Activated CD4-positive, alpha-beta T cell treated with anti-CD3 and anti-CD28 coated beads for 48 hours (primary cell): Measurements from ENCODE around the gene HOXA5.

Source experiments
- DNase-seq: peaks from one replicate; pipeline ENCODE4 v3.0.0-alpha.2; 2020

HOXA5 gene

DNA sequence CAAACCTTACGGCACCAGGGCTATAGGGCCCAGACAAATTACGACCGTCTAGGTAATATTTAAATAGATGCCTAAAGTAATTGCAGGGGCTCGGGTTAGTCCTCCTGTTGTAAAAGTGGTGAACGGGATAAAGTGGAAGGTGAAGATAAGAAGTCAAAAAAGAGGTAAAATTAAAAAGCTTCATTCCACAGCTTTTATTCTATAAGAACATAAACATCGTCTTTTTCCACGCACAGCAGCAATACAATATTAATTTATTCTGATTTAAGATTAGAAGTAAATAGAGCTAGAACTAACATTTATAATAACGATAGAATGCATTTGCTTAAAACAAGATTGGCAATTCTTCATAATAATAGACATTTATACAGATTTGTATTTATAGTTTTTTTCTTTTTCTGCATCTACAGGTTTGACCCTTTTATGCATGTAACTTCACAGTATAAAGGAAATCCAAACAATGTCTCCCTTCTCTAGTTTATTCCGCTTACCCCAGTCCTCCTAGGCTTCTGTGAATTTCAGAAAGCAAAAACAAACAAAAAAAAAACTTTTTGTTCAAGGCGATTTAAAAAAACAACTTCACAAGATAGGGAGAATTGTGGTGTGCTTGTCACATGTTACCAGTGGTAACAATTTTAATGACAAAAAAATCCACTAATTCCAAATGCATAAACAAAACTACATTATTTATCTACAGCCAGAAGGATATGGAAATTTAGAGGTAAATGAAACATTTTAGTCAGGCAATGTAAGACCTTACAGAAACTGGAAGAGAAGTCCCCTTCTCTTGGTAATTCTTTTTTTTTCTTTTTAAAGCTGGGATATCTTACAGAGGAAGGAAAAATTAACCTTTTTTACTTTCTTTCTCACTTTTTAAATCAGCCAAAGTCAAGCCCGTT, 27.2 kb upstream of the HOXA5 start:
- no peak for DNase-seq

DNA sequence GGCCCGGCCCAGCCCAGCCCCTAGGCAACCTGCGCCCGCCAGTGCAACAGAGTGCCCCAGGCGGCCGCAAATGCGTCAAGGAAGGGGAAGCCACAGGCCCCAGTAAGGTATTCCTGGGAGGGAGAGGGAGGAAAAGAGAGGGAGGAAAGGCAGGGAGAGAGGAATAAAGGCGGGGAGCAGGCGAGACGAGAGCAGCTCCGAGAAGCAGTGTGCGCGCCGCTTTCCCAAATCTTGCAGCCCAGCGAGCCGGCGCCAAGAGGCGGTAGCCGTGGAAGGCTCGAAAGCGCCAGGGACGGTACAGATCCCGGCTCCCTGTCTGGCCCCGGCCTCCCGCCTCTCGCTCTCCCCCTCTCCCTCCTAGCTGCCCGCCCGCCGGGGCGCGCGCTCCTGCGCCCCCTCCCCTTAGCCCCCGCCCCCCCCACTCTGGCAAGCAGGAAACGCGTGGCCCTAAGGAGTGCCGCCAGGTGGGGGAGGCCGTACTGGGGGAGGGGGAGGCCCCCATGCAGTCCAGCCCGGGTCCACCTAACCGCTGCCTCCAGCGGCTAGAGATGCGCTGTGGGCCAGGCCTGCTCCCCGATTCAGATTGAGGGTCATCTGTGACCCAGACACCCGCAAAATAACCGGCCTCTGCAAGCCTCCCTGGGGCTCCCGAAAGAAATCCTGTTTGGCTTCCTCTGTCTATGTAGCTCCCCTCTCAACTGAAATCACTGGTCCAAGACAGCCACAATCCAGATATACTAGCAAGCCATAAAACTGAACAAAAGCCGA, 26.4 kb upstream of the HOXA5 start:
- no peak for DNase-seq

DNA sequence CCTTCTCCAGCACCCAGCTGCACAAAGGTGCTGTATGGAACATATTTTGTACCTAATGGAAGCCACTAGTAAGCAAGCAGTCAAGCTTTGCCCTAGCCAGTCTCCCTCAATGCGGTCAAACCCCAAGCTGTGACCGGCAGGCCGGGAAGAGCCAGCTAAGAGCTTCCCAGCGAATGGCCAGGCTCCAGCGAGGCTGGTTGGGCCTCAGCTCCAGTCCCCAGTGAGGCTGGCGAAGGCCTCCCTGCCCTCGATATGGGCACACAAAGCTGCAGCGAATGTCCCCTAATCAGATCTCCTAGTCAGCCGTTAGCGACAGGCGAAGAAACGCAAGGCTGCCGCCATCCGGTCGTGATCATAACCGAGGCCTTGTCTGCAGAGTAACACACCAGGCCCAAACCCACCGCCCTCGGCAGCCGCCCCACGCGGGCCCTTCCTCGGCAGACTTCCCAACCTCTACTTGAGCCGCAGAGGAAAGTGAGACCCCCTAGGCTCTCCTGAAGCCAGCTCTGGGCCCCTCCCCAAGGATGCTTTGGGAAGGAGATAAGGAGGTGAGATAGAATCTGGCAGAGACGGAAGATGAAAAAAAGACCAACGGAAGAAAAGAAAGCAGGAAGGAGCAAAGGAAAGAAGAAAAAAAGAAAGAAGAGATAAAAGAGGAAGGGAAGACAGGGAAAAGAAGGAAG, 24.9 kb upstream of the HOXA5 start:
- peak; percentile 62 for DNase-seq

DNA sequence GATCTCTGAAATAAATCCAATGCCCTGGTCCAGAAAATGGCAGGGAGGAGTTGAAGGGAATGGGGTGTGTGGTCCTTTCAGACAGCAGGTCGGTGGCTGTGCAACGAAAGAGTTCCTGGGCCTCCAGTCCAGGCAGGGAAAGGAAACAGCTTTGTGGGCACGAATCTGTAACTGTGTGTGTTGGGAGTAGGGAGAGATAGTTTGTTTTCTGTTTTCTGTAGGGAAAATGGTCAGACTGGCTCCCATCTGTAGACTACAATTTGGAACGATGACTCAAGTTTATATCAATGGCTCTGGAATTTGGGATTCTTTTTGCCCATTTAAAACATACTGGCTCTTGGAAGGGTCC, 24.4 kb upstream of the HOXA5 start:
- no peak for DNase-seq

DNA sequence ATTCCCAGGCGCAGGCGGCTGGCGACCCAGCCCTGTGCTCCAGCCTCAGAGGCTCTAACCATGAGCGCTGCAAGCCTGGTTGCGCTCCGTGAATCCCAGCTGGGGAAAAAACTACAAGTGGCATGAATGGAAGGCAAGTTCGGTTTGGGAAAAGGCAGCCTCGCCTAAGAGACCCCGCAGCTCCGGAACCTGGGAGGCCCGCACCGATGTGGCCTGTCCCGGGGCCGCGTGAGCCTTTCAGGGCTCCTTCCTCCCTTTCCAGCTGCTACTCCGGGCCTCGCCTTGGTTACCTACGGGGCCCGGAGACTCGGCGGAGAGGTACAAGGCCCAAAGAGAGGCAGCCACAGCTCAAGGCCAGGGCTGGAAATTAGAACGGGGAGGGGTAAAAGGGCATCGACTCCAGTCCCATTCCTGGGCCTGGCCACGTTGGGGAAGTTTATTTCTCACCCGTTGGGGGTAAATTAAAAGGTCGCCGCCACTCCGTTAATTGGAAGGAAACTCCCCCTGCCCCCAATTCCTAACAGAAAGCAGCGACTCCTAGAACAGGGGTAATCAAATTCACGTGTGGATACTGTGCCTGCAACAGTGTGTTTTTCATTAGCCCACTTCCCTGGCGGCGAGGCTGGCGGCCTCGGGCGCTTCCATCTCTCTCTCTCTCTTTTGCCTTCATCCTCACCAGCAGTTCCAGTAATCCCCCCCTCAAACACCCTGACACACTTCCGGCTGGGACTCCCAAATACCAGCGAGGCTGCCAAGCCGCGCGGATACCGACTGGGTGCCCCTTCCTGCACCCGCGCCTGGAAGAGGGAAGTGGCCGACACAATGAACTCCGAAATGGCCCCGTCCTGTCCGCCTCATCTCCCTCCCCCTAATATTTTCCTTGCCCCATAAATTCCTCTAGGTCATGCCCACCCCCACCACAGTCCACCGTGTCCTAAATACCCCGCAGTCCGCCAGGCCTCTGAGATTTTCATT, 23.3 kb upstream of the HOXA5 start:
- no peak for DNase-seq

DNA sequence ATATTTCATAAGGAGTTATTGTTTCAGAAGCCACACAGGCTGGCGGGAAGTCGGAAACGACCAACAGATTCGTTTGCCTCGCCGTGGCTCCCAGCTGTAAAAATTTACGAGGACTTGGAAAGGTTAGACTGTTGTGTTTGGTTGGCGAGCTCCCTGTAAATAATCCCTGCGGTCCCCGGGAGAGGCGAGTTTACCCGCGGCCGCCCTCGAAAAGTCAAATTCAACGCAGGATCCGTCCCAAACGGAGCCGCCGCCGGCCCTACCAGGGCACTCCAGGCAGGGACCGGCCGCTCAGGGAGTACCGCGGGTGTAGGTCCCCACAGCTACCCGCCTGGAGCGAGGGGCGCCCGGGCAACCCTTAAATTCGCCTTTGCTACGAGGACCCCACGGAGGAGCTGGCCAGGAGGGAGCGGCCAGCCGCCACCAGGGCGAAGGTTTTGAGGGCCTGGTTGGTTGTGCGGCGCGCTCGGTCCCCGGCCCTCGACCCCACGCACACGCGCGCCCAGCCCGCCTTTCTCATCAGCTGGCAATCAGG, 22.6 kb upstream of the HOXA5 start:
- DNase-seq: no peak

DNA sequence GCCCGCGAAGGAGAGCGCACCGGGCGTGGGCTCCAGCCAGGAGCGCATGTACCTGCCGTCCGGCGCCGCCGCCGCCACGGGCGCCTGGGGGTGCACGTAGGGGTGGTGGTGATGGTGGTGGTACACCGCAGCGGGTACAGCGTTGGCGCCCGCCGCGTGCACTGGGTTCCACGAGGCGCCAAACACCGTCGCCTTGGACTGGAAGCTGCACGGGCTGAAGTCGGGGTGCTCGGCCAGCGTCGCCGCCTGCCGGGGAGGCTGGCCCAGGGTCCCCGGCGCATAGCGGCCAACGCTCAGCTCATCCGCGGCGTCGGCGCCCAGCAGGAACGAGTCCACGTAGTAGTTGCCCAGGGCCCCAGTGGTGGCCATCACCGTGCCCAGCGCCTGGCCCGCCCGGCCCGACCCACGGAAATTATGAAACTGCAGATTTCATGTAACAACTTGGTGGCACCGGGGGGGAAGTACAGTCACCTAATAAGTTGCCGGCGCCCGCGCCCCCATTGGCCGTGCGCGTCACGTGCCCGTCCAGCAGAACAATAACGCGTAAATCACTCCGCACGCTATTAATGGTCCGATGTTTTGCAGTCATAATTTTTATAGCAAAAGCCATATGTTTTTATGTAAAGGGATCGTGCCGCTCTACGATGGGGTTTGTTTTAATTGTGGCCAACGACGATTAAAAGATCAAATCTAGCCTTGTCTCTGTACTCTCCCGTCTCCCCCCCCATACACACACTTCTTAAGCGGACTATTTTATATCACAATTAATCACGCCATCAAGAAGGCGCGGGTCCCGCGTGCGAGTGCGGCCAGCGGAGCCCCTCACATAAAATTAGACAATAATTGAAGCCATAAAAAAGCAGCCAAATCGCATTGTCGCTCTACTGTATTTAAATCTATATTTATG, 21.9 kb upstream of the HOXA5 start, which contains the start of gene HOXA9:
Gene HOXA9 (minus strand): TSS at position 449 of the 907 bp plus-strand sequence. CDS start 80 bp downstream, at position 369.
- DNase-seq: no peak

DNA sequence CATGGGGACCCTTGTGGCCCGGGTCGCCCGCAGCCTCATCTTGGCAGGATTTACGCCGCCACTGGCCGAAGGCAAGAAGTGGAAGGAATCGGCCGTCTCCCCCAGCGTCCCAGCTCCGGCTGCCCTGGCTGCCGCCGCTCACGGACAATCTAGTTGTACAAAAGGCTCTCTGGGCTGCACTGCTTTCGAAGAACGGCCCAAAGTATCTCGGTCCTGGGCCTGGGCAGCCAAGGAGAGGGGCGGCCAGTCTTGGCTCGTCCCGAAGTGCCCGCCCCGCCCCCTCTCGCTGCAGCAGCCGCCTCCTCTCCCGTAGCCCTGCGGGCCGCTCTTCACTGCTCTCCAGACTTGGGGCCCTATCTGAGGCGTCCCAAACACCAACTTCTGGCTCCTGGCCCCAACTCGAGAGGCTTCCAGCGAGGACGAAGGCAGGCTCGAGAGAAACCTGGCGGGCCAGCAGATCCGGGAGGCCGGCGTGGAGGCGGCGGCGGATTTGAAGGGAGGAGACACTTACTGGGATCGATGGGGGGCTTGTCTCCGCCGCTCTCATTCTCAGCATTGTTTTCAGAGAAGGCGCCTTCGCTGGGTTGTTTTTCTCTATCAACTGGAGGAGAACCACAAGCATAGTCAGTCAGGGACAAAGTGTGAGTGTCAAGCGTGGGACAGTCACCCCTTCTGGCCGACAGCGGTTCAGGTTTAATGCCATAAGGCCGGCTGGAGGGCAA, 21.0 kb upstream of the HOXA5 start:
- DNase-seq: no peak

DNA sequence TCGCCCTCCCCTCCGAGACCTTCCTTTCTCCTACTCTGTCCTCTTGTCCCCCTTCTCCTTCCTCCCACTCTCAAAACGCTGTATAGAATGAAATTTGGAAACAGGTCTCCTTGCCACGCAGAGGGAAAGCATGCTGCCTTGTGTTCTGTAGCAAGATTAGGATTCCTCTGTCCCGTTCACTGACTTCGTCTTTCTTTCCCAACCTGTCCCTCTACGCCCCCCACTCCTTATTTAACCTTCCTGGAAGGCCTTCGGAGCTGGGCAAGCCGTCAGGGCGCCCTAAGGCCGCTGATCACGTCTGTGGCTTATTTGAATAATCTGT, 20.5 kb upstream of the HOXA5 start:
- no peak for DNase-seq

DNA sequence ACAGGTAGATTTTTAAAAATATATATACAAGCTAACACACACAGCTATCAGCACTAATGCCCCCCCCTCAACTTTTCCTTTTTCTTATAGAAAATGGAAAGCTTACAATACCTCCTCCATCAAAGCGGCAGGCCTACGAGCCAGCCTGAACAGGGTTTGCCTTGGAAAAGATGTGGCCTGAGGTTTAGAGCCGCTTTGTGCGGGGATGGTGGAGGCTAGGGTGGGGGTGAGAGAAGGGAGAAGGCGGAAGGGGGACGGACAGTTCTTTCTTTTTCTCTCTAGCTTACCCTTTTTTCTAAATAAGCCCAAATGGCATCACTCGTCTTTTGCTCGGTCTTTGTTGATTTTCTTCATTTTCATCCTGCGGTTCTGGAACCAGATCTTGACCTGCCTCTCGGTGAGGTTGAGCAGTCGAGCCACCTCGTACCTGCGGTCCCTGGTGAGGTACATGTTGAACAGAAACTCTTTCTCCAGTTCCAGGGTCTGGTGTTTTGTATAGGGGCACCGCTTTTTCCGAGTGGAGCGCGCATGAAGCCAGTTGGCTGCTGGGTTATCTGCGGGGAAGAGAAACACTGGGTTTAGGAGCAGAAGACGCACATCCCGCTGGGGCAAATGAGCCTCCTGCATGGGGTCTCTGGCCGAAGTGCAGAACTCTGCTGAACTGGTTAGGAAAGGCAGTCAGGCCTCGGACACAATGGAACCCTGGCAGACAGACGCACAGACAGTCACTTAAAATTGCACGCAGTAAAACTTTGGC, 20.0 kb upstream of the HOXA5 start:
- DNase-seq: no peak

DNA sequence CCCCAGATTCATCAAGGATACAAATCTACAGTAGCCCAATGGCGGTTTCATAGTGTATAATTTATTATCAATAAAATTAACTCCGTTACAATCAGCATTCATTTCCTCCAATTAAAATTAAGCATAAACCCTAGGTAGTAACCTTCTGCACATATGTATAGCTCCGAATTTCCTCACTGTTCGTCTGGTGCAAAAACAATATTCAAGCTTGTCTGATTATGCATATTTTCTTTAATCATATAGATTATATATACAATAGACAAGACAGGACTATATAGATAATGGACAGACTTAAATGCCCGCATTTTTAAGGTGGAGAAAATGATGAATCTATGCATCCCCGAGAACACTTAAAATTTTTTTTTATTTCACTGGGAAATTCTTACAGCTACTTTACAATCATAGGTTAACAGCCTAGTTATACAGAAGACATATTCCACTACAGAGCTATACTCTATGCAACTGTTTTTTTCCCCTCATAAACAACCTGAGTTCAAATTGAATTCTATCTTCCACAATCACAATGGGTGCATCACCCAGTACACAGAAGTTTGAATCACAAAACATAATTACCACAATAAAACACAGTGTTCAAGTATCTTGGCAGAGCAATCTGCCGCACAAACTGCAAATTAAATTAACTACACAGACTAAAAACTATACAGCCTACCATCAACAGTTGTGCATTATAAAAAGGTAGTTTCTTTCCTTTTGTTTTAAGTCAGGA, 19.2 kb upstream of the HOXA5 start:
- no peak for DNase-seq

DNA sequence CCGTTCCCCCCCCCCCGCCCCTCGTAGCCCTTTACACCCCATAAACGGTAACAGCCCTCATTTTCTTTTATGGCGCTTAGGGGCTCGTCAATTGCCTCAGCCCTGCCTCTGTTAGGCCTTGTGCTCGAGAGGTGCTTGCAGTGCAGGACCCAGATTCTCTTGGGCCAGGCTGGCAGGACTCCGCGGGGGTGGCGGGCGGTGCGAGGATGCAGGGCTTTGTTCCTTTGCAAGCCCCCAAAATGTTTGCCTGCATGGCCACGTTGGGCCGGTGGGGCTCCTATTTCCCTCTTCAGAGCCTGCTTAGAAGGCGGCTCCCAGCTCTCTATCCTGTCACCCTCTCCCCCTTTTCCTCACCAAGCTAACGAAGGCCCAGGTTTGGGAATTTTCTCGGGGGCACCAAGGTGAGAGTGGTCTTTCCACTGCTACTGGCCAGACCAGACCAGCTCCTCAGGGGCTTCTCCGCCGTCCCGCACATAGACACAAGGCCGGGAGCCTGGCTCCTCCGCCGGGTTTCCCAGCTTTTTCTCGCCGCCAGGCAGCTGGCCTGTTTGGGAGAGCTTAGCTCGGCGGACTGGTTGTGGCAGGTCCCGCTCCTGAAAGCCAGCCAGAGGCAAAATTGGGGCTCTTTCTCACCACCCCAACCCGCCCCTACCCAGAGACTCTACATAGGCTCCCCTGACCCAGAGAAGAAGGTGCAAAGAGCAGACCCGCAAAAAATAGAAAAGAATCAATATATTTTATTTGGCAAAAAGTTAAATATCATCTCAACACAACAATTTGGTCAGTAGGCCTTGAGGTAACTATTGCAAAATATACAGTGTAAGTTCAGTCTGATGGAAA, 18.5 kb upstream of the HOXA5 start:
- DNase-seq: no peak

DNA sequence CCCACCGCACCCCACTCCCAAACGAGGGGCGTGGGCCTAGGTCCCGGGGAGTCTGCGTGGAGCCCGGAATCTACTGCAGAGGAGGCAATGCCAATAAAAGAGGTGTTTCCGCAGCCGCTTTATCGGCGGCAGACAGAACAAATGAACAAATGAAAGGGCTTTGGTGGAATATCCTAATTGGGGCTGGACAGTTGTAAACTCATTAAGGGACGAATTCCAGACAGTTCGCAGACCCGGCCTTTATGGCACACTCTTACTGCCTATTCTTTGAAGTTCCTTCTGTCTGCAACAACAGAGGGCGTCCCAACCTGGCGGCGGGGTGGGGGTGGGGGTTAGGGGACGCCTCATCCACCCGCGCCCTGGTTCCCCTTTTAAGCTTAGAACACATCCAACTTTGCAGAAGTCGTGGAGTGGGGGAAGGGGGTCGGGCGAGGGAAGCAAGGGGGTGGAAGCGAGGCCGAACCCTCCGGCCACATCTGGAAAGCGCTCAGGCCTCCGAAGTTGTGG, 17.8 kb upstream of the HOXA5 start:
- DNase-seq: no peak

DNA sequence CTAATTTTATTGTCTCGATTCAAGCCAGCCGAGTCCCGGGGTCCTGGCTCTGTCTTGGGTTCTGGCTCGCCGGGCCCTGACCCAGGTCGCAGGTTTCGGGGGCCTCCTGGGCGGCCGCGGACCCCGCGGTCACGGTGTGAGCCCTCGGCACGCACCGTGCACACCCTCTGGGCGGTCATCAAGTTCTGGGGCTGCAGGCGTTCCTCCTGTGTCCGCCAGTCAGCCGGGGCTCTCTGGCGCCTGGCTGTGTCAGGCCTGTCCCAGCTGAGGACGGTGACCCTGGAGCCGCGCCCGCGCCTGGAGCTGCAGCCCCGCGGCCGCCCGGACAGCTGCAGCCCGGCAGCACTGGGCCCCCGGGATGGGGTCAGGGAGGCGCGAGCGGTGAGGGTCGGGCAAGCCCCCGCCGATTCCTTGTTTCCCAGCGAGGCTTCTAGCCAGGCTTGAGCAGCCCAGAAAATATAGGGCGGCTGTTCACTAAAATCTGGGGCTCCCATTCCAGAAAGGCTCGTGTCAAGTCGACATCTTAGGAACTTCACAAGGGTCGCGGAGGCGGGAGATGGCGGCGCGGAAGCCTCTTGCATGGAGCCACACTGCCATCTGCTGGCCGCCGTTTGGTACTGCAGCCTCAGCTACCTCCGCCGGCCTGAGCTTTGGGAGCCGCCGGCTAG, 17.2 kb upstream of the HOXA5 start:
- DNase-seq: peak; percentile 89

DNA sequence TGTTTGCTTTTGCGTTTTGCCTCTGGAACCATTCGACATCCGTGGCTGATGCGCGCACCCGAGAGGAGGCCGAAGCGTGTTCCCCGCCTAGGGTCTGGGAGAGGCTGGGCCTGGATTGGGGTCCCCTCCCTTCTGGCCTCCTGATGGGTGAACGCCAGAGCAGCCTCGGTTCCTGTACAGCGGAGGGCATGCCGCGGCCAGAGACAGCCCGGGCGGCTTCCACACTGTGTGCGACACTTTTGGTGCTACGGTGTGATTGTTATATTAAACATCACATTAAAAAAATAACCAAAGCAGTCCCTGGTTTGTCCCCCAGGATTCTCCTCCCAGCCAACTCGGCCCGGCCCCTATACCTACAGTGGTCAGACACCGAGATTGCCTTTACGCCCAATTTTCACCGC, 16.7 kb upstream of the HOXA5 start:
- no peak for DNase-seq

DNA sequence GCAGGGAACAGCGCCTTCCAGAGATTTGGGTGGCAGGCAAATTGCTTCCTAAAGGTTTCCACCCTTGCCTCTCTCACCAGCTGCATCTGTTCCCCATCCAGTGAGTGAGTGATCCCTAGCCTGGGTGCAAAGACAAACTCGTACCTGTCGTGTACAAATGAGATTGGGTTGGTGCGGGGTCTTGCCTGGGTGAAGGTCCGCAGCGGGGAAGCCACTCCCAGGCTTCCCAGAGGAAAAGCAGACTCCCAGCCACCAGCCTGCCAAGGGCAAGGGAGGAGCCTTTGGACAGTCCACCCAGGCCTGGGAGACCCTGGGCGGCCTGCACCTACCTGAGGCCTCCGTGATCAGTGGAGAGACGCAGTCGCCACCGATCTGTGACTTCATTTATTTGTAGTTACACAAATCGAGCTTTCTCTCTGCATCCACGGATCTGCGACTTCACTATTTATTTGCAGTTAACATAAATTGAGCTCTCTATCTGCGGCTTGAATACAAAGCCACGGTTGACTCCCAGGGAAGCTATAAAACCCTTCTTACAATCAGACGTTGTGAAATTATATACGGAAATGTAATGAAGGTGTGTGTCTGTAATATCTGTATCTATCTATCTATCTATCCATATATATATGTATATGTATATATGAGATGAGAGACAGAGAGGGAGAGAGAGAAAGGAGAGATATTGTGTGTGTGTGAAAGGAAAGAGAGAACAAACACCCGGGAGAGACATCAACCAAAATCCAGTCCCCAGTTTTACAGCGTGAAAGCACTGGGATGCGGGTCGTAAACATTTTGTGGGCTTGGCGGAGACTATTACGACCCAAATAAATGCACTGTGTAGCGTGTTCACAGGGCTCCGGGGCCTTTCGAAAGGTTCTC, 16.0 kb upstream of the HOXA5 start:
- no peak for DNase-seq
